ENCODE results near the gene HOXA5.
A peak's percentile ranks its signal among the peaks of the same experiment; 100 is the strongest.

HOXA5 gene

DNA sequence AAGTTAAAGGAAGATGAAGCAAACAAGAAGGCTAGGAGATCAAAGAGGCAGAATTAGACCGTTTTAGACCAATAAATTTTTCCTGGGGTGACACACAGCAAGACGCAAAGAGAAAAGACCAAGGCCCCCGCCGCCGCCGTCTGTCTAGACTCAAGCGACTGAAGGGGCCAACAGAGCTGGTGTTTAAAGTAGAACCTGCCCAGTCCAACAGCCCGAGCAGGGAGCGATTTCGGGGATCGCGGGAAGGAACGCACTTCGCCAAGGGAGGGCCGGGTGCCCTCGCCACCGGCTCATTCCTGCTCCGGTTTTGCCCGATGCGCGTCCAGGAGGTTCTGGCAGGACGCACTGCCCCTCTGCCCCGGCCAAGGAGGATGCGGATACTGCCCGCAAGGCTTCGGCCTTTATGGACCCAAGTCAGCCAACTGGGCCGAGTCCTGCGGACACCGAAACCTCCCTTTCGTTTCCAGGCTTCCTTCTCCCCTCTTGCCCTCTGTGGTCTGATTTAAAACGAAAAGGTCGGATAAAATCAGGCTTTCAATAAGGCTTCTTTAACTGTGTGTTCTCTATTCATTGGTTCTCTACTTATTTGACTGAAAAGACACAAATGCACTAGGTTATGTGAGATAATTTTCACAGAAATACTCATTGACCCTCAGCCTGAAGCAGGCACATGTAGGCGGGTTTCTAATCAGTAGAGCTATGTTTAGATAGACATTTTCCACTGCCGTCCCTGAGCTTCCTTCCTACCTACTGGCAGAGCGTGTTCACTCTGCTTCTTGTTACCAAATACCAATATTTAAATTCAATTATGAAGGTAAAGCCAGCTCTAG is 15.2 kb upstream of the HOXA5 start:
- no peak for DNase-seq

GRCh38 chr7:27157702-27158431 is 14.4 kb upstream of the HOXA5 start:
- DNase-seq: no peak

DNA sequence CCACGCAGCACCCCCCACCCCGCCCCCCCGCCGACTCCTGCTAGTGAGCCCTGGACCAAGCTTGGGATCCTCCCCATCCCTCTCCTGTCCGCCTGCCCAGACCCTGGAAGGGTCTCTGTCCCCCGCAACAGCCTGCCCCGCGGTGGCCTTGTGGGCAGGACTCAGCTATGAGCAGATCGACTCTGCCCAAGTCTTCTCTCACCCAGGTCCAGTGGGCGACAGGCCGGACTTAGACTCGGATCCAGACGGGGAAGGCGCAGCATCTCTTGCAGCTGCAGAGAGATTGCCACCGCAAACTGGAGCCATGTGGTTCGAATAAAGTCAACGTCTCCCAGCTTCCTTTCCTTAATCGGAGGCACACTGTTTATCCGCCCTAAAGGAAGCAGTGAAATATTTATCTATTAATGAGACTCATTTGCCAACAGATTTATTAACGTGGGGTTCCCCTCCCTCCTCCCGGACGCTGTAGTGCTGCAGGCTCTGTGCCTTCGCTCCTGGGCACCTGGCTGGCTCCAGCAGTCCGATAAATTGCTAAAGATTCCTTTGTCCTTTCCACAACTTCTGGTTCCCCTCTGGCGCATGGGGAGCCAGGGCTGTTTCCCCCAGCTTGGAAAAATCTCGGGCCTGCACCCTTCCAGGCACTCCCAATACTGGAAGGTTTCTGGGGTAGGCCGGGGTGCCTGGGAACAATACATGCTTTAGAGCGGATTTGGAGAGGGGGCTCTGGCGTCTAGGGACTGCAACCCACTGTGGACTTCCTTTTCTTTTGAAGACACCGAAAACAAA is 13.6 kb upstream of the HOXA5 start:
- no peak for DNase-seq

DNA sequence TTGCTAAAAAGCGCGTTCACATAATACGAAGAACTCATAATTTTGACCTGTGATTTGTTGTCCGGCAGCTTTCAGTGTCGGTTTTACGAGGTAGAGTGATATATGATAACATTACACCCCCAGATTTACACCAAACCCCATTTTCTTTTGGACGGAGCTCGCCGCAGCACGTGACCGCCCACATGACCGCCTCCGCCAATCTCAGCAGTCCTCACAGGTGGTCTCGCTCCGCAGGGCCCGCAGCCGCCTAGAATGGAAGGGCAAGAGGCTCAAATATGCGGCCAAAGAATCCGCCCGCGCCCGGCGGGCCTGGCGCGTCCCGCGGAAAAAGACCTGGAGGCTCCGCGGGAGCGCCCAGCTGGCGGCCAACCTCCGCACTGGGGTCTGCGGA is 13.0 kb upstream of the HOXA5 start, which contains the start of gene HOXA7:
Gene HOXA7 (minus strand): TSS at position 168 of the 391 bp plus-strand sequence. CDS start 130 bp downstream, at position 38.
- no peak for DNase-seq

DNA sequence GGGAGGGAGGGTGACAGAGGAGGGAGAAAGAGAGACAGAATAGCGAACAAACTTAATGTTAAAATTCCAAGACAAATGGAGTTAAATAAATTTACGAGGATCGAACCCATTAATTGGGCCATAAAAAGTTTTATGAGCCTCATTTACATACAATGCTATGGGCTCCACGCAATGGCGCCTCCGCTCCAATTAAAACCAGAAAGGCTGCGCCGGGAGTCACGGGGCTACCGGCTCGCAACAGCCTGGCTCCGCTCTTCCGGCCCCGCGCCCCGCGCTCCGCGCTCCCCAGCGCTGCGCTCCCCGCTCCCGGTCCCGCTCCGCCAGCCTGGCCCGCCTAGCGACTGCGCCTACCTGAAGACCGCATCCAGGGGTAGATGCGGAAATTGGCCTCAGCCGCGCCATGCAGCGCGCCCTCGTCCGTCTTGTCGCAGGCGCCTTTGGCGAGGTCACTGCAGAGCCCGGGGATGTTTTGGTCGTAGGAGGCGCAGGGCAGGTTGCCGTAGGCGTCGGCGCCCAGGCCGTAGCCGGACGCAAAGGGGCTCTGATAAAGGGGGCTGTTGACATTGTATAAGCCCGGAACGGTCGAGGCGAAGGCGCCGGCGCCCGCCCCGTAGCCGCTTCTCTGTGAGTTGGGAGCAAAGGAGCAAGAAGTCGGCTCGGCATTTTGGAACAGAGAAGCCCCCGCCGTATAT is 12.5 kb upstream of the HOXA5 start:
- DNase-seq: no peak

DNA sequence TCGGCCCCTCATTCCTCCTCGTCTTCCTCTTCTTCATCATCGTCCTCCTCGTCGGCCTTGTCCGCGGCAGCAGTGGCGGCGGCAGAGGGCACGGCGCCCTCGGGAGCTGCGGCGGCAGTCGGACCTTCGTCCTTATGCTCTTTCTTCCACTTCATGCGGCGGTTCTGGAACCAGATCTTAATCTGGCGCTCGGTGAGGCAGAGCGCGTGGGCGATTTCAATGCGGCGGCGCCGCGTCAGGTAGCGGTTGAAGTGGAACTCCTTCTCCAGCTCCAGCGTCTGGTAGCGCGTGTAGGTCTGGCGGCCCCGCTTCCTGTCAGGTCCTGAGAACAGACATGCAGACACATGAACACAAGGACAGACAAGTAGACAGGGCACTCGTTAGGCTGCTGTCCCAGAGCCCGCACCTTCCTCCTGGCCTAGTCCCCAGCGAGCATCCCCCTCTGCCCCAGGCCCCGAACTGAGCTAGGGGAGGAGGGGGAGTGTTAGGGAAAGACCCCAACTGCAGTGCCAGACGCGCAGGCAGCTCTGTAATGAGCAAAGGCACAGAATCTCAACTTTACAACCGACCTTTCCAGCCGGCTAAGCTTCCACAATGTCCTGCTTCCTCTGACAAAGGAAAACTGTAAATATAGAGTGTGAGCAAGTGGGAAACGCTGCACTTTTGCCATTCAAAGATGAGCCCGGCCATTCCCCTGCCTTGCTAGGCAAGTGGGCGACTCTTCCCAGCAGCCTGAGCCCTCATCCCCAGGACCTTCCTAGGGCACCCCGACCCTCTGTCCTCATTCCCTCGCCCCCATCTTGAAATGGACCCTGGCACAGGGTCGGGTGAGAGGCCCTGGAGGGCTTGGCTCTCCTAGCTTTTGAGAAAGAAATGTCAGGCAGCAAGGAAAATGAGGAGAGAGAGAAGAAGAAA is 11.7 kb upstream of the HOXA5 start:
- no peak for DNase-seq

- DNase-seq: no peak
These were observed 10.9 kb upstream of the HOXA5 start for GRCh38 chr7:27154369-27154768.

DNA sequence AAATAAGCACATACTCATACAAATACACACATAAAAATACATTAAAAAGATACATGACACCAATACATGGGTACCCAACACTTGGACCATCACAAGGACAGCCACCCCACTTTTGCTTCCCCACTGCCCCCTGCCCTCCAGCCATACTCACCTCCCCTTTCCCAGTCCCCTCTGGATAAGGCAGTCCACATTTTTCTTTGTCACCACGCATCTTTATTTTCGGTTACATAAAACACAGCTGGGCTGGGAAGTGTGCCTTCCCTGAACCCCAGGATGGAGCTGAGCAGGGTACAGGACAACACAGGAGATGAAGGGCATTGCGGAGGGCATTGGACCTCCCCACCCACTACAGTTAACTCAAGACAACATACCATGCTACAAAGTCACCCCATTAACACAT is 10.0 kb upstream of the HOXA5 start:
- no peak for DNase-seq

- no peak for DNase-seq
These were observed 9.4 kb upstream of the HOXA5 start for GRCh38 chr7:27152816-27153442.

- DNase-seq: no peak
These were observed 8.7 kb upstream of the HOXA5 start, which contains the start of gene HOXA3 for GRCh38 chr7:27151931-27152815. Gene HOXA3 (minus strand): TSS chr7:27152583. CDS start chr7:27110640, 41,943 bp downstream.

- no peak for DNase-seq
These were observed 8.0 kb upstream of the HOXA5 start for GRCh38 chr7:27151341-27151930.

DNA sequence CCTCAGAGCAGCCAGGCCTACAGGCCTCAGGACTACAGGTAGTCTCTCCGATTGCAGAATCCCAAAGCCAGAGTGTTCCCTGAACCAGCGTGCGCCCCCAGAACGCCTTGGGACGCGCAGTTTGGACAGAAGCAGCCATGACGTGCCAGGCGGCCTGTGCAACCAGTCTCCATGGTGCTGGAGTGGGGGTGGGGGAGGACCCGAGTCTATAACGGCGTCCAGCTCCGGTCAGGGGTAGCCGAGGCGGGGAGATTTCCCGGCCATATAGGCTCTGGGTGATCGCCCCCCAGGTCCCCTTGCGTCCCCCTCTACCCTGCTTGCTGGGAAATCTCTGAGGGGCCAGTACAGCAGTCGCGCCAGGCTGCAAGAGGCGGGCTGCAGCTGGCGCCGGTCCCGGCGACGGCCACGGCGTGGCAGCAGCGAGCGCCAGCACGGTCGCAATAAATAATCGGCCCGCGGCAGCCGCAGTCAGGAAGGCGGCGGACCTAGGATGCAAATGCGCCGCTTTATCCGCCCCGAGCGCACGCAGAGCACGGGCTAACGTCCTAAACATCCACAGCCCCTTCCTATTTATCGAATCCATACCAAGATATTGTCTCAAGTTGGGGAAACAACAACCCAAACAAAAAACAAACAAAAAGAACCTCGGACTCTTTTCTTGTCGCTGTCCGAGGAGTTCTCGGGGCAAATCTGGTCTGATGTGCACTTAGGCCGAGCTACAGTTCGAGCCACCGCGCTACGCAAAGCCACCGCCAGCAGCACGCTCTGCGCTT is 7.3 kb upstream of the HOXA5 start:
- peak; percentile 60 for DNase-seq

GRCh38 chr7:27149842-27150567 is 6.5 kb upstream of the HOXA5 start:
- no peak for DNase-seq

DNA sequence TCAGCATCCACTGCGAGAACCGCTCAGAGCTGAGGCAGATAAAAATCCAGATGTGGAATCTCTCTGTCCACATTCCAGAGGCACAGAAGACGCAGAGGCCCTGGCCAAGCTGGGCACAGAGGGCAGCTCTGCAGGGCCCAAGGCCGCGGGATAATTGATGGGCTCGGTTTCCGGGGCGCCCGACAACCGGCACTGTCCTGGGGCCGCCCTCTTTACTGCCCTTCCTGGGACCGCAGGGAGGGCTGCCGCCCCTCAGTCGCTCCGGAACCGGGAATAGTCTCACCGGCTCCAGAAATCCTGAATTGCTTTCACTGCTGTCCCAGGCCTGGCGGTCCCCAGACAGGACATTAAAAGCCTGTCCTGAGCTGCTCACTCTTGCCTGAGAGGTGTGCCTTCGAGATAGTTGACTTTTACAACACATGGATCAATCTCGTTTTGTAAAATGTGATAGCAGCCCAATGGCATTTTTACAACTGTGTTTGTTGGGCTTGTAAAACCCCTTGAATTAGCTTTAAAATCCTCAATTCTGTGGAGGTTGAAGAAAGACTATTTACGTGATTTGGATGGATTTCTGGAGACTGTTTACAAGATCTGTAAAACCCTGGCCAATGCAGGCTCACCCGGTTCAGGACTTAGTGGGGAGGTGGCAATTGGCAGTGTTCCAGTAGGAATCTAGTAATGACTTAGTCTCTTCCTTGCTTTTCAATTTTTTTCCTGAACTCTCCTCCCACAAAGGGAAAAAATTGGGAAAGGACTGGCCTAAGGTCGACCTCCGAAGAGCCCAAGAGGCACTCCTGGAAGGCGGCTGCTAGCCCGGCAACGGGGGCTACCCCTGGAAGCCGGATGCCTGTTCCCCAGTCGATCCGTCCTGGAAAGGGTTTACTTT is 5.5 kb upstream of the HOXA5 start:
- DNase-seq: no peak

DNA sequence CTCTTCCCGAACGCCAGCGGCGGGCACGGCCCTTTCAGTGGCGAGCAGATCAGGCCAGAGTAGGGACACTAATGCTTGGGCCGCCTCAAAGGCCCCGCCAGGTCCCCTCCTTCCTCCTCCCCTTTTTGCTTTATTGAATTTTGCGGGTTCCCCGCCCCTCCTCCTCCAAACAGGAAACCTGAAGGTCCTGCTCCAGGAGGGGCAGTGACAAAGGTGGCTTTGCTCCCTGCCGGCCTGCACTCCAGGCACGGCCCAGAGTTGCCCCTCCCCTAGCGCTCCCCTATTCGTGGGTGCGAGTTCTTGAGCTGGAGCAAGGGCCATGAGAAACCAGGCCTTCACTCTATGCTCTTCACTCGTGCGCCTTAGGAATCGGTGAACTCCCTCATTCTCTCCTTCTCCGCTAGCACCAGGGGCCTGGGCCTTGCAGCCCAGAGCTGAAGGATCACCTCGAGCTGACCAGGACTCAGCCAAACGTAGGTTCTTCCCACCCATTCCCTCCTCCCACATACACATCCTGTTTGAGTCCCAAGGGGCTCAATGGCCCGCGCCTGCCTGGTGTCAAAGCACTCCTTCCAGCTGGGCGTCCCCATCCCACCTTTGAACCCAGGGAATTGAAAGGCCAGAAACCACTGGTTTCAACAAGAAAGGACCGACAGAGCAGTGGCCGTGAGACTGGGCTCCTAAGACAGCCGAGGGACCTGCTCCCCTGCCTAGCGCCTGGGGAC is 4.7 kb upstream of the HOXA5 start:
- DNase-seq: no peak

Data from NCI-H748 treated with DMSO at 0.1 percent for 48 hours (cell line).